Transverse colon (tissue), 4 donors: ENCODE measurements around the gene KRI1. TPM values are rescaled to one million over a fixed set of nuclear protein-coding genes. Genes with fewer than 3 reads are reported as not detected.

Source experiments
- DNase-seq: peaks from one replicate; pipeline ENCODE4 v3.0.0-alpha.2; 2019
- H3K27ac ChIP-seq, 4 donors: fragments of 200-600 bp; sonication (generic); 2 replicates each; pipeline ENCODE4 v1.5.1; 2016 to 2018; ENCODE audit warnings: inconsistent platforms in 4 of 4
- H3K27me3 ChIP-seq: fragments of 200-600 bp; sonication (generic); 2 replicates; pipeline ENCODE4 v1.5.1; 2017; ENCODE audit warnings: inconsistent platforms
- H3K36me3 ChIP-seq, 4 donors: fragments of 200-600 bp; sonication (generic); 2 replicates each; pipeline ENCODE4 v1.5.1; 2017 to 2019; ENCODE audit warnings: inconsistent platforms in 4 of 4
- H3K4me1 ChIP-seq, 4 donors: fragments of 200-600 bp; sonication (generic); 2 replicates each; pipeline ENCODE4 v1.5.1; 2017 to 2020; ENCODE audit warnings: inconsistent platforms in 4 of 4
- H3K4me3 ChIP-seq, 4 donors: fragments of 200-600 bp; sonication (generic); 1 replicate in 1 of 4; 2 replicates in 3 of 4; pipeline versions ENCODE4 v1.5.1 to v1.6.1; 2017 to 2019; ENCODE audit warnings: inconsistent platforms in 4 of 4
- H3K9me3 ChIP-seq, 2 donors: fragments of 200-600 bp; sonication (generic); 2 replicates each; pipeline ENCODE4 v1.5.1; 2017 to 2019; ENCODE audit warnings: inconsistent platforms in 2 of 2
- CTCF ChIP-seq, 5 experiments: fragments of 200-600 bp in 3 of 5; fragments of 450-650 bp in 2 of 5; sonication (generic) in 3 of 5; IDR thresholded peaks; 1 replicate in 2 of 5; 2 replicates in 3 of 5; pipeline ENCODE4 v1.5.1; 2016 to 2017; ENCODE audit warnings: antibody characterized with exemption in 5 of 5, inconsistent platforms in 3 of 5, mild to moderate bottlenecking in 2 of 5, moderate library complexity in 1 of 5
- EP300 ChIP-seq: sonication (generic); formaldehyde crosslinking; IDR thresholded peaks from one replicate; pipeline ENCODE4 v1.6.1; 2017; ENCODE audit warnings: antibody characterized with exemption, low read depth
- POLR2A ChIP-seq: fragments of 450-650 bp; IDR thresholded peaks from one replicate; pipeline ENCODE4 v1.6.1; 2016; ENCODE audit warnings: antibody characterized with exemption, mild to moderate bottlenecking, moderate library complexity
- POLR2AphosphoS5 ChIP-seq, 3 donors: sonication (generic); formaldehyde crosslinking; IDR thresholded peaks; one replicate each; pipeline ENCODE4 v1.6.1; 2016; ENCODE audit warnings: antibody characterized with exemption in 3 of 3
- WGBS, 2 donors: methylation state at CpG; one replicate each; pipeline ENCODE4 v1.1.5; 2018; ENCODE audit warnings: low coverage in 1 of 2; 5-methylcytosine and 5-hydroxymethylcytosine counted together
- in situ Hi-C, 4 donors: fragments of 200-750 bp; cut with MboI; loops; one replicate each; pipeline versions ENCODE4 v1.15.0 to v1.15.1; 2017; ENCODE audit warnings: low sequenced_read_pairs in 3 of 4, low pct_ligation_motif_present in 1 of 4, low pct_unique_long_range_greater_than_20kb in 1 of 4
- intact Hi-C: fragments of 100-400 bp; cut with DNase I; formaldehyde crosslinking; loops from one replicate; pipeline ENCODE4 v1.15.1; 2023; ENCODE audit warnings: low total_unique reads
- small RNA-seq, 4 donors: library from RNA; depleted of rRNA; stranded (forward); fragments of <200 nt; gene quantifications; one replicate each; pipeline ENCODE3, GENCODE V24; 2016
- total RNA-seq, 4 donors: library from RNA; depleted of rRNA; stranded (reverse); fragments of >200 nt; gene quantifications; one replicate each; pipeline ENCODE4 v1.1.0, GENCODE V29; 2016

Gene KRI1
- total RNA-seq, 4 donors from 2014 or later: 12.7 to 53.1 (median 27.9) TPM

GRCh38 chr19:10510301-10510802 is 55.5 kb downstream of the KRI1 start:
- Histone ChIP-seq H3K36me3 (no peaks in the 10 kb centered on the region), H3K4me1 (peaks cover 0 to 17% (median 4%) of the 10 kb centered on the region in 4 donors), H3K4me3 (no peak overlapping the region), H3K27ac (no peak overlapping the region), H3K9me3 (no peaks in the 10 kb centered on the region), H3K27me3 (peaks cover 63% of the 10 kb centered on the region)
- in situ Hi-C loops (no loop called here), intact Hi-C loops (no loop called here)
- TF ChIP-seq EP300 (no peak), POLR2A (no peak), POLR2AphosphoS5 (IDR thresholded peaks at IDR 0.05) (no peak), CTCF (IDR thresholded peaks at IDR 0.05) (peak; percentile 47 to 76 (median 65))
- 6% methylated on average over 14 of the region's 15 CpGs; no CpG with 5 or more reads in 1 of the 2 donors for WGBS, 2 donors
- DNase-seq: peak; percentile 33

- in situ Hi-C loops (no loop called here), intact Hi-C loops (loop anchor here (10.0 kb wide), 2 partner anchors 56 to 136 kb away; partner anchors contain the start of genes CDKN2D and KRI1)
- no peak overlapping the region for H3K4me3 ChIP-seq
- no peak for DNase-seq
- peaks cover 47% of the 10 kb centered on the region for H3K27me3 ChIP-seq
- H3K4me1 ChIP-seq: peaks cover 0 to 9% (median 0%) of the 10 kb centered on the region in 4 donors
- no peaks in the 10 kb centered on the region for H3K9me3 ChIP-seq
- WGBS, 2 donors: 62 to 90% methylated on average over 2 to 3 of the region's 3 CpGs
- no peak overlapping the region for H3K27ac ChIP-seq
- H3K36me3 ChIP-seq: no peaks in the 10 kb centered on the region
- TF ChIP-seq POLR2AphosphoS5 (IDR thresholded peaks at IDR 0.05) (no peak), EP300 (no peak), POLR2A (no peak), CTCF (IDR thresholded peaks at IDR 0.05) (no peak)
Observed at GRCh38 chr19:10508707-10509106, 57.1 kb downstream of the KRI1 start.

- Histone ChIP-seq H3K27ac (no peak overlapping the region), H3K4me1 (peaks cover 0 to 13% (median 2%) of the 10 kb centered on the region in 4 donors), H3K36me3 (no peaks in the 10 kb centered on the region), H3K27me3 (peaks cover 40% of the 10 kb centered on the region), H3K9me3 (no peaks in the 10 kb centered on the region), H3K4me3 (no peak overlapping the region)
- 60 to 92% methylated on average over 1 to 16 of the region's 16 CpGs for WGBS, 2 donors
- intact Hi-C loops (loop anchor here (10.0 kb wide), 2 partner anchors 57 to 137 kb away; partner anchors contain the start of genes CDKN2D and KRI1), in situ Hi-C loops (no loop called here)
- TF ChIP-seq EP300 (no peak), POLR2A (no peak), POLR2AphosphoS5 (IDR thresholded peaks at IDR 0.05) (no peak), CTCF (IDR thresholded peaks at IDR 0.05) (no peak)
- DNase-seq: no peak
Observed at GRCh38 chr19:10508036-10508435, 57.8 kb downstream of the KRI1 start.

GRCh38 chr19:10505583-10506229 is 60.1 kb downstream of the KRI1 start:
- H3K4me1 ChIP-seq: peaks cover 10 to 26% (median 14%) of the 10 kb centered on the region in 4 donors
- no peak for TF ChIP-seq POLR2AphosphoS5 (IDR thresholded peaks at IDR 0.05)
- TF ChIP-seq CTCF (IDR thresholded peaks at IDR 0.05): peak; percentile 77 to 89 (median 79)
- H3K27ac ChIP-seq: no peak overlapping the region
- DNase-seq: peak; percentile 84
- peaks cover 17% of the 10 kb centered on the region for H3K27me3 ChIP-seq
- H3K4me3 ChIP-seq: no peak overlapping the region
- in situ Hi-C loops: no loop called here
- no peaks in the 10 kb centered on the region for H3K36me3 ChIP-seq
- intact Hi-C loops: loop anchor here (10.0 kb wide), 2 partner anchors 59 to 139 kb away; partner anchors contain the start of genes CDKN2D and KRI1
- WGBS, 2 donors: 29 to 38% methylated on average over 11 to 17 of the region's 17 CpGs
- no peaks in the 10 kb centered on the region for H3K9me3 ChIP-seq

Small RNA genes within 50 kb of the gene (small RNA-seq; reads per million reads assigned to genes)
- gene MIR1238 (0 to 0.48 (median 0) reads per million in 4 donors), gene RNU7-140P (0 reads per million in 4 donors)

Other genes with a start within 250 kb of the KRI1 start
- 10 to 100 TPM in 1 of 4 donors, 1 to 10 TPM in 2, not detected in 1; 6.1 to 28.9 (median 8.4) TPM for gene FDX2, start 250.0 kb downstream of the KRI1 start, total RNA-seq
- gene RAVER1, start 232.5 kb downstream of the KRI1 start, total RNA-seq: 10 to 100 TPM; 35.0 to 39.6 (median 38.6) TPM
- 10 to 100 TPM in 2 of 4 donors, 1 to 10 TPM in 2; 2.6 to 17.5 (median 8.6) TPM for gene ICAM3, start 226.4 kb downstream of the KRI1 start, total RNA-seq
- gene TYK2, start 185.4 kb downstream of the KRI1 start, total RNA-seq: 100 to 1,000 TPM; 111 to 463 (median 201) TPM
- 100 to 1,000 TPM; 125 to 168 (median 162) TPM for gene CDC37, start 162.5 kb downstream of the KRI1 start, total RNA-seq
- gene PDE4A, start 145.5 kb downstream of the KRI1 start, total RNA-seq: 10 to 100 TPM in 3 of 4 donors, 1 to 10 TPM in 1; 9.0 to 15.9 (median 13.1) TPM
- gene KEAP1, start 62.7 kb downstream of the KRI1 start, total RNA-seq: 100 to 1,000 TPM in 1 of 4 donors, 10 to 100 TPM in 3; 54.8 to 348 (median 79.1) TPM
- gene S1PR5, start 48.6 kb downstream of the KRI1 start, total RNA-seq: not detected
- 100 to 1,000 TPM in 2 of 4 donors, 10 to 100 TPM in 2; 79.9 to 164 (median 100) TPM for gene ATG4D, start 22.1 kb downstream of the KRI1 start, total RNA-seq
- gene CDKN2D, start 3.0 kb upstream of the KRI1 start, total RNA-seq: 10 to 100 TPM in 1 of 4 donors, 1 to 10 TPM in 3; 4.9 to 11.4 (median 7.1) TPM
- gene AP1M2, start 21.3 kb upstream of the KRI1 start, total RNA-seq: 100 to 1,000 TPM in 1 of 4 donors, 10 to 100 TPM in 3; 22.8 to 111 (median 63.1) TPM
- gene SLC44A2, start 59.5 kb upstream of the KRI1 start, total RNA-seq: 100 to 1,000 TPM in 1 of 4 donors, 10 to 100 TPM in 3; 36.6 to 371 (median 81.4) TPM
- 100 to 1,000 TPM in 3 of 4 donors, 10 to 100 TPM in 1; 73.6 to 242 (median 151) TPM for gene ILF3, start 88.3 kb upstream of the KRI1 start, total RNA-seq
- 100 to 1,000 TPM in 1 of 4 donors, 10 to 100 TPM in 3; 28.5 to 201 (median 39.9) TPM for gene QTRT1, start 135.4 kb upstream of the KRI1 start, total RNA-seq
- 1,000 to 10,000 TPM in 1 of 4 donors, 100 to 1,000 TPM in 3; 469 to 1,152 (median 585) TPM for gene DNM2, start 152.1 kb upstream of the KRI1 start, total RNA-seq